ENCODE data around the gene TUBGCP3. TPM values are rescaled to one million over a fixed set of nuclear protein-coding genes. Genes with fewer than 3 reads are reported as not detected.

The TUBGCP3 gene
- total and polyA plus RNA-seq, 9 of the 15 experiments (the other 6 are each of a cell fraction or from before 2014, with no cell fraction given), result 3.0 to 24.8 (median 15.2) TPM

- TF ChIP-seq, protein P1, sequence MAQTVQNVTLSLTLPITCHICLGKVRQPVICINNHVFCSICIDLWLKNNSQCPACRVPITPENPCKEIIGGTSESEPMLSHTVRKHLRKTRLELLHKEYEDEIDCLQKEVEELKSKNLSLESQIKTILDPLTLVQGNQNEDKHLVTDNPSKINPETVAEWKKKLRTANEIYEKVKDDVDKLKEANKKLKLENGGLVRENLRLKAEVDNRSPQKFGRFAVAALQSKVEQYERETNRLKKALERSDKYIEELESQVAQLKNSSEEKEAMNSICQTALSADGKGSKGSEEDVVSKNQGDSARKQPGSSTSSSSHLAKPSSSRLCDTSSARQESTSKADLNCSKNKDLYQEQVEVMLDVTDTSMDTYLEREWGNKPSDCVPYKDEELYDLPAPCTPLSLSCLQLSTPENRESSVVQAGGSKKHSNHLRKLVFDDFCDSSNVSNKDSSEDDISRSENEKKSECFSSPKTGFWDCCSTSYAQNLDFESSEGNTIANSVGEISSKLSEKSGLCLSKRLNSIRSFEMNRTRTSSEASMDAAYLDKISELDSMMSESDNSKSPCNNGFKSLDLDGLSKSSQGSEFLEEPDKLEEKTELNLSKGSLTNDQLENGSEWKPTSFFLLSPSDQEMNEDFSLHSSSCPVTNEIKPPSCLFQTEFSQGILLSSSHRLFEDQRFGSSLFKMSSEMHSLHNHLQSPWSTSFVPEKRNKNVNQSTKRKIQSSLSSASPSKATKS (CRISPR knock-in tag; IDR thresholded peaks at IDR 0.05), result no peak
- TF ChIP-seq E2F1 (CRISPR knock-in tag; IDR thresholded peaks at IDR 0.05), result no peak
Measured at GRCh38 chr13:112580912-112581311, 7.0 kb downstream of the TUBGCP3 start (continued).

- H4K20me1 ChIP-seq (replicated peaks; ENCODE audit: control insufficient read depth, insufficient read depth, low read length), result peaks cover 19% of the 10 kb centered on the region
- CTCF ChIA-PET (ENCODE audit: low intra/inter-chr PET ratio), result no interaction called here
Measured at GRCh38 chr13:112580211-112580610, 7.7 kb downstream of the TUBGCP3 start.

More at GRCh38 chr13:112580211-112580610, 7.7 kb downstream of the TUBGCP3 start:
- peaks cover 14 to 23% of the 10 kb centered on the region in 2 experiments for H3K4me1 ChIP-seq (replicated peaks in 1 of 2; ENCODE audit: control insufficient read depth in 2 of 2, insufficient read depth in 2 of 2, low read length in 2 of 2)
- no peak overlapping the region for H3K9ac ChIP-seq (ENCODE audit: insufficient read depth in 1 of 2, low read depth in 2 of 2, low read length in 2 of 2)
- WGBS (ENCODE audit: insufficient coverage, low coverage, missing lambda C conversion rate), result 100% methylated on average over 2 of the region's 2 CpGs
- intact Hi-C loops (cut with micrococcal nuclease), result no loop called here
- DNase-seq (ENCODE audit: extremely low read depth in 1 of 4, low spot score in 3 of 4), result no peak
- FAIRE-seq, result no peak
- H3K27ac ChIP-seq (ENCODE audit: extremely low read depth, low read depth, low read length), result no peak overlapping the region
- peaks cover 5% of the 10 kb centered on the region; the same call in 1 of the 3 replicates for H3K36me3 ChIP-seq (ENCODE audit: control insufficient read depth, insufficient read depth, low read length)
- H3K27me3 ChIP-seq (ENCODE audit: control insufficient read depth in 2 of 2, insufficient read depth in 2 of 2, low read length in 2 of 2), result no peaks in the 10 kb centered on the region
- in situ Hi-C loops (cut with MboI), result no loop called here
- peaks cover 96% of the 10 kb centered on the region for H3K79me2 ChIP-seq (ENCODE audit: control insufficient read depth, insufficient read depth, low read length)
- H3K9me3 ChIP-seq (replicated peaks; ENCODE audit: control insufficient read depth, insufficient read depth, low read depth, low read length), result no peaks in the 10 kb centered on the region
- H3K4me2 ChIP-seq (ENCODE audit: insufficient read depth, low read length), result no peak overlapping the region
- H3K9me1 ChIP-seq (ENCODE audit: control insufficient read depth, insufficient read depth, low read length), result peaks cover 2% of the 10 kb centered on the region
- no peak for TF ChIP-seq ZBTB40 (IDR thresholded peaks at IDR 0.05)
- no peak for TF ChIP-seq ZBTB40 (CRISPR knock-in tag; IDR thresholded peaks at IDR 0.05)
- TF ChIP-seq ZNF121 (CRISPR knock-in tag; conservative IDR thresholded peaks at IDR 0.05), result peak; percentile 60
- ATAC-seq, result no peak
- BruUV-seq (replicated peaks), result no TSS peak
- no peak overlapping the region for H2AFZ ChIP-seq (ENCODE audit: low read depth, low read length)
- H3K4me3 ChIP-seq, result no peak overlapping the region
- POLR2A ChIA-PET, result interaction anchor here (1.4 kb wide), 1 partner anchor 14 kb away, joined by 4 read pairs; no protein-coding TSS in a partner anchor
